HG03342 (cell line): Measurements from ENCODE around the gene ETS1.
"Not testable (repeated sequence)": the region's sequence is repeated elsewhere in the genome, so short reads cannot be mapped to it uniquely, and the experiment has no call there.

ENCODE experiments used
- ATAC-seq: cut with Tn5 transposase; IDR thresholded peaks from one replicate; pipeline ENCODE4 v1.9.1; 2021; ENCODE audit warnings: mild to moderate bottlenecking, moderate library complexity; ENCODE audit not compliant: unreplicated experiment

The ETS1 gene

GRCh38 chr11:128448981-128449713 is 138.2 kb downstream of the ETS1 start:
- ATAC-seq, result no peak

GRCh38 chr11:128448200-128448886 is 139.0 kb downstream of the ETS1 start:
- ATAC-seq, result no peak

- ATAC-seq, result no peak
These were observed 140.1 kb downstream of the ETS1 start for GRCh38 chr11:128447233-128447632.

- not testable (repeated sequence) for ATAC-seq
These were observed 141.4 kb downstream of the ETS1 start for GRCh38 chr11:128445921-128446320.

- ATAC-seq, result no peak
These were observed 150.2 kb downstream of the ETS1 start for GRCh38 chr11:128437136-128437535.

GRCh38 chr11:128434818-128435217 is 152.5 kb downstream of the ETS1 start:
- no peak for ATAC-seq

GRCh38 chr11:128434411-128434810 is 152.9 kb downstream of the ETS1 start:
- ATAC-seq, result no peak

GRCh38 chr11:128432926-128433325 is 154.4 kb downstream of the ETS1 start:
- ATAC-seq, result no peak

GRCh38 chr11:128431931-128432330 is 155.4 kb downstream of the ETS1 start:
- ATAC-seq, result no peak

- no peak for ATAC-seq
These were observed 158.4 kb downstream of the ETS1 start for GRCh38 chr11:128428935-128429334.

GRCh38 chr11:128424851-128425285 is 162.5 kb downstream of the ETS1 start:
- ATAC-seq, result no peak

GRCh38 chr11:128424271-128424711 is 163.1 kb downstream of the ETS1 start:
- ATAC-seq, result no peak

- ATAC-seq, result no peak
These were observed 164.6 kb downstream of the ETS1 start for GRCh38 chr11:128422576-128423370.

- no peak for ATAC-seq
These were observed 165.6 kb downstream of the ETS1 start for GRCh38 chr11:128421577-128422330.

- ATAC-seq, result no peak
These were observed 166.4 kb downstream of the ETS1 start for GRCh38 chr11:128420951-128421350.

- no peak for ATAC-seq
These were observed 167.1 kb downstream of the ETS1 start for GRCh38 chr11:128420265-128420664.

- no peak for ATAC-seq
These were observed 168.2 kb downstream of the ETS1 start for GRCh38 chr11:128419012-128419767.

GRCh38 chr11:128417607-128418324 is 169.6 kb downstream of the ETS1 start:
- no peak for ATAC-seq

GRCh38 chr11:128416976-128417375 is 170.4 kb downstream of the ETS1 start:
- no peak for ATAC-seq
